ENCODE results near the gene MINPP1. TPM values are rescaled to one million over a fixed set of nuclear protein-coding genes. Genes with fewer than 3 reads are reported as not detected.

Gene MINPP1
- polyA plus RNA-seq, 1 of the 3 experiments (the other 2 are of a cell fraction), result 23.7 TPM

GRCh38 chr10:87534173-87534858 is 29.6 kb downstream of the MINPP1 start:
- peaks cover 30 to 32% of the 10 kb centered on the region in 2 experiments for H3K36me3 ChIP-seq (replicated peaks in 1 of 2; ENCODE audit: control insufficient read depth in 1 of 2, insufficient read depth in 2 of 2, low read length in 1 of 2)
- no peak for TF ChIP-seq NFIC (IDR thresholded peaks at IDR 0.05; ENCODE audit: borderline replicate concordance)
- TF ChIP-seq CTCF (IDR thresholded peaks at IDR 0.05), result no peak
- TF ChIP-seq ELF1 (IDR thresholded peaks at IDR 0.05), result no peak
- no peak for TF ChIP-seq USF1 (IDR thresholded peaks at IDR 0.05; ENCODE audit: borderline replicate concordance, low read depth)
- no peak for TF ChIP-seq MAX (IDR thresholded peaks at IDR 0.05; ENCODE audit: low read depth)
- TF ChIP-seq EP300 (IDR thresholded peaks at IDR 0.05; ENCODE audit: borderline replicate concordance in 1 of 2, low read depth in 1 of 2, low read length in 1 of 2), result no peak
- TF ChIP-seq ZBTB33 (IDR thresholded peaks at IDR 0.05; ENCODE audit: borderline replicate concordance, low read depth), result no peak
- no peak for TF ChIP-seq SMC3 (IDR thresholded peaks at IDR 0.05; ENCODE audit: low read depth, low read length)
- no peak for TF ChIP-seq RFX5 (IDR thresholded peaks at IDR 0.05; ENCODE audit: low read length)
- TF ChIP-seq RCOR1 (IDR thresholded peaks at IDR 0.05; ENCODE audit: low read length), result no peak
- no peak overlapping the region for H3K9ac ChIP-seq
- no peaks in the 10 kb centered on the region for H3K9me3 ChIP-seq
- CTCF ChIA-PET, result interaction anchor here (0.6 to 2.1 kb wide), 11 partner anchors 10 to 1048 kb away, joined by 3 to 17 read pairs (median 4); partner anchors contain the start of genes MINPP1 and RNLS
- no peak overlapping the region for H3K27ac ChIP-seq (ENCODE audit: low read depth in 2 of 2, low read length in 1 of 2)
- POLR2A ChIA-PET, result no interaction called here
- H3K4me3 ChIP-seq (ENCODE audit: low read depth in 2 of 2, low read length in 1 of 2), result no peak overlapping the region
- H3F3A ChIP-seq (replicated peaks; ENCODE audit: insufficient read depth), result peaks cover 13% of the 10 kb centered on the region
- WGBS (ENCODE audit: low lambda C conversion rate), result 98% methylated on average over 3 of the region's 3 CpGs
- no peak overlapping the region for H2AFZ ChIP-seq (ENCODE audit: low read depth)
- no peak for DNase-seq
- H3K79me2 ChIP-seq (ENCODE audit: insufficient read depth), result peaks cover 6% of the 10 kb centered on the region; the same call in 1 of the 2 replicates
- H3K27me3 ChIP-seq (ENCODE audit: insufficient read depth), result no peaks in the 10 kb centered on the region
- peaks cover 0 to 19% of the 10 kb centered on the region in 2 experiments; a peak in 3 of 4 replicates for H3K4me1 ChIP-seq (ENCODE audit: control insufficient read depth in 1 of 2, insufficient read depth in 2 of 2, low read depth in 1 of 2, low read length in 1 of 2)
- H4K20me1 ChIP-seq (ENCODE audit: insufficient read depth), result no peaks in the 10 kb centered on the region
- no peaks in the 10 kb centered on the region for H3K9me2 ChIP-seq
- H3K4me2 ChIP-seq, result no peak overlapping the region

Data from SK-N-SH (cell line).